Loucy (cell line): ENCODE results near the gene SGMS1.
"Not testable (repeated sequence)": the region's sequence is repeated elsewhere in the genome, so short reads cannot be mapped to it uniquely, and the experiment has no call there.

Experiments used
- EZH2phosphoT487 ChIP-seq: fragments of 200-600 bp; IDR thresholded peaks from 2 replicates; pipeline ENCODE4 v1.6.1; 2018; ENCODE audit warnings: antibody characterized with exemption, mild to moderate bottlenecking, moderate library complexity, borderline replicate concordance
- TF ChIP-seq, protein P1 (sequence below): fragments of 200-600 bp; sonication (generic); conservative IDR thresholded peaks from 2 replicates; pipeline ENCODE4 v1.5.1; 2014; ENCODE audit warnings: mild to moderate bottlenecking, antibody characterized with exemption, low read length

DNA sequence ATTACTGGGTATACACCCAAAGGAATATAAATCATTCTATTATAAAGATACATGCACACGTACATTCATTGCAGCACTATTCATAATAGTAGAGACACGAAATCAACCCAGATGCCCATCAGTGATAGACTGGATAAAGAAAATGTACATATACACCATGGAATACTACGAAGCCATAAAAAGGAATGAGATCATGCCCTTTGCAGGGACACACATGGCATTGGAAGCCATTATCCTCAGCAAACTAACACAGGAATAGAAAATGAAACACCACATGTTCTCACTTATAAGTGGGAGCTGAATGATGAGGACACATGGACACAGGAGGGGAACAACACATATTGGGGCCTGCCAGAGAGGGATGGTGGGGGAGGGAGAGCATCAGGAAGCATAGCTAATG is 74.6 kb downstream of the SGMS1 start:
- TF ChIP-seq, protein P1, sequence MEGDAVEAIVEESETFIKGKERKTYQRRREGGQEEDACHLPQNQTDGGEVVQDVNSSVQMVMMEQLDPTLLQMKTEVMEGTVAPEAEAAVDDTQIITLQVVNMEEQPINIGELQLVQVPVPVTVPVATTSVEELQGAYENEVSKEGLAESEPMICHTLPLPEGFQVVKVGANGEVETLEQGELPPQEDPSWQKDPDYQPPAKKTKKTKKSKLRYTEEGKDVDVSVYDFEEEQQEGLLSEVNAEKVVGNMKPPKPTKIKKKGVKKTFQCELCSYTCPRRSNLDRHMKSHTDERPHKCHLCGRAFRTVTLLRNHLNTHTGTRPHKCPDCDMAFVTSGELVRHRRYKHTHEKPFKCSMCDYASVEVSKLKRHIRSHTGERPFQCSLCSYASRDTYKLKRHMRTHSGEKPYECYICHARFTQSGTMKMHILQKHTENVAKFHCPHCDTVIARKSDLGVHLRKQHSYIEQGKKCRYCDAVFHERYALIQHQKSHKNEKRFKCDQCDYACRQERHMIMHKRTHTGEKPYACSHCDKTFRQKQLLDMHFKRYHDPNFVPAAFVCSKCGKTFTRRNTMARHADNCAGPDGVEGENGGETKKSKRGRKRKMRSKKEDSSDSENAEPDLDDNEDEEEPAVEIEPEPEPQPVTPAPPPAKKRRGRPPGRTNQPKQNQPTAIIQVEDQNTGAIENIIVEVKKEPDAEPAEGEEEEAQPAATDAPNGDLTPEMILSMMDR, result not testable (repeated sequence)
- TF ChIP-seq EZH2phosphoT487, result not testable (repeated sequence)
